Measurements from ENCODE around the gene MESP1.
A peak's percentile ranks its signal among the peaks of the same experiment; 100 is the strongest.
"Not testable (repeated sequence)": the region's sequence is repeated elsewhere in the genome, so short reads cannot be mapped to it uniquely, and the experiment has no call there.

Gene MESP1, protein sequence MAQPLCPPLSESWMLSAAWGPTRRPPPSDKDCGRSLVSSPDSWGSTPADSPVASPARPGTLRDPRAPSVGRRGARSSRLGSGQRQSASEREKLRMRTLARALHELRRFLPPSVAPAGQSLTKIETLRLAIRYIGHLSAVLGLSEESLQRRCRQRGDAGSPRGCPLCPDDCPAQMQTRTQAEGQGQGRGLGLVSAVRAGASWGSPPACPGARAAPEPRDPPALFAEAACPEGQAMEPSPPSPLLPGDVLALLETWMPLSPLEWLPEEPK

GRCh38 chr15:89750560-89751542 is at the start of gene MESP1:
Gene MESP1 (minus strand): TSS chr15:89751249. CDS start chr15:89751231, 18 bp downstream.
- peak; percentile 79 to 87 for DNase-seq

DNA sequence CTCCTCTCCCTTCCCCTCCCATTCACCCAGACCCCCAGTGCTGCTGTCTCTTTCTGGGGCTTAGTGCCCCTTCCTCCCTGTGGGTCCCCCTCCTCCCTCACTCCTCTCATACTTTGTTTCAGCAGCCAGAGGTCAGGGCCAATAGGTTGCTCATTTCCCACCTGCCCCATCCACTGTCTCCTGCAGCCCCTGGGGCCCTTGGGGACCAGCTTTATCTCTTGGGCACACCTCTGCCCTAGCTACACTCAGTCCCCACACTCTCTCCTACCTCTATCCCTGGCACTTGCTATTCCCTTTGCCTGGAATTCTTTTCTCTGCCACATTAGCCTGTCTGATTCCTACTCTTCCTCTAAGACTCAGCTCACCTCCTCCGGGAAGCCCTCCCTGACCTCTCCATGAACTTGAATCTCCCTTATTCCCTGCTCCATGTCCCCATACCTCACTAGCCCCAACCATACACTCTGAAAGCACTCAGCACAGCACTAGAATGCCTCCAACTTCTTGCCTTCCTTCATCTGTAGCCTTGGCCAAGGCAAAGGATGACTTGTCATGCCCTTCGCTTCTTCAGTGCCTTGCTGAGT is 49.0 kb upstream of the MESP1 start:
- DNase-seq: no peak

DNA sequence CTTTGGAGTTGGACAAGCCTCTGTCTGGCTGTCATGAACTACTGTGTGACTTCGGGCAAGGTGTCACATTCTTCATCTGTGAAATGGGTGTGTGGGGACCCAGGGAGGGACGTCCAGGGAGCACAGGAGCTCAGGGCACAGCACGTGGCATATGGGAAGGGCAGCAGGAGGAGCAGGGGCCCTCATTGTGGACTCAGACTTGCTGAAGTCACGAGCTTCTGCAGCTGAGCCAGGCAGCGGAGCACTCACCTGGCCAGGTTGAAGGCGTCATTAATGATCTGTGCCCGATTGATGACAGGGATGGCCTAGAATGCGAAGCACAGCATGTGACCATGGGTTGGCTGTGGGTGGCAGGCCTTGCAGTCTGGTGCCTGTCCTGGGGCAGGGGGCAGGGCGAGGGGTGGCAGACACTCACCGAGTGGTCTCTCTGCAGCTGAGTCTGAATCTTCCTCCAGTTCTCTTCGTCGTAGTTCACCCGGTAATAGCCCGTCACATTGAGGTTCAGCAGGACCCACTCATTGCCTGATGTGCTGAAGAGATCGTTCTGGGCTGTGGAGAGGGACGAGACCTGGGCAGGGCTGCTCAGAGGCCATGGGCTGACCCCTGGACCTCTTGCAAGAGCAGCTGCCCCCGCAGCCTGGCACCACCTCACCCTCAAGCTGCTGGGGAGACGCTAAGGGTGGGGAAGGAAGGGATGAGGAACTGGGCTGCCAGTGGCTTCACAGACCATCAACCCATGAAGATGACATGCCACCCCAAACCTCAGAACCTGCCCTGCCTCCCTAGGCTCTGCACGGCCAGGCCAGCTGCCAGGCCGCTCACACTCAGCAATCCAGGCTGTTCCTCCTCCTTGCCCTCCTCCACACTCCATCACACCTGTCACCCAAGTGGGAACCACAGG is 48.2 kb upstream of the MESP1 start:
- no peak for DNase-seq

DNA sequence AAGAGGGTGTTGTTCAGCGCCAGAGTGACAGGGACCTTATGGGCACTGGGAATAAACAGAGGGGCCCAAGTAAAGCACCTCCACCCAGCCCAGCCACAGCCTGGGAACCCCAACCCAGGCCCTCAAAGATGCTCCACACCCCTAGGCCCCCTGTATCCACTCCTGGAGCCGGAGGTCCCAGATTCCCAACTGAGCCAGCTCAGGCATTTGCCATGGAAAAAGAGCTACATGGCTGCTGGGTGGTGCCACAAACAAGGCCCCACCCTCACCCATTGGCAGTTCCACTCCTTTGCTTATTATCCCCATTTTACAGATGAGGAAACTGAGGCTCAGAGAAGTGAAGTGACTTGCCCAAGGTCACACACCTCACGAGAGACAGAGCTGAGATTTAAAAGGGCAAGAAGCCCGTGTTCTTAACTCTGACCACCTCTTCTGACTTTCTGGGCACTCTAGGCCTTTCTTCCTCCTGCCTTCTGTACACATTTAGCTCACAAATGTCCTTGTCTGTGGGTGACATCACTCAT is 46.7 kb upstream of the MESP1 start:
- DNase-seq: no peak

GRCh38 chr15:89795996-89796395 is 44.9 kb upstream of the MESP1 start:
- no peak for DNase-seq

- DNase-seq: no peak
Observed at GRCh38 chr15:89794627-89795241, 43.7 kb upstream of the MESP1 start.

DNA sequence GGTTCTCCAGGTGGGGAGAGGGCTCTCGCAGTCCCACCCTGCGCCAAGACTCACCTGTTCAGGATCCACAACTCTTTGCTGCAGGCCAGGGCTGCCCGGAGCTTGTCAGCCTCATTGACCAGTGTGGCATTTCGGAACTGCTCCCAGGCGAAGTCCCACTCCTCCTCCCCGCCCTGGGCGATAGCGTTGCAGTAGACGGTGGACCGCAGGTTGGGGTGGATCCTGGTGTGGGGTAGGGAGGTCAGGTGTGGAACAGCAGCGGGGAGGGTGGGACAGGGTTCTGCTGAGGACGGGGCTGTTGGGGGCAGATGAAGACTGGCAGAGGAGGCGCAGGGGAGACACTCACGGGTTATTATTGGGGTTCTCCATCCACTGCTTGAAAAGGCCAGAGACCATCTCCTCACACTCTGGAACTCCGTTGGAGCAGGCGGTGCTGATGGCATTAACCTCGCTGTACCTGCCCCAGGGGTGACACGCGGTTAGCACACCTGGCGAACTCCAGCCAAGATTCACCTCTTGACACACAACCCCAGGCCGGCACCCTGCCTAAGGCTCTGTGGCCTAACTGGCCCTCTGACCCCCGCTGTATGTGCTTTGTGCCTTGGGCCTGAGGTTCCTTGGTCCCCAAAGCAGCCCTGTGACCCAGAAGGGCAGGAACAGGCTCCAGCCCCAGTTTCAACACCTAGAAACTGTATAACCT is 41.2 kb upstream of the MESP1 start:
- DNase-seq: no peak

DNA sequence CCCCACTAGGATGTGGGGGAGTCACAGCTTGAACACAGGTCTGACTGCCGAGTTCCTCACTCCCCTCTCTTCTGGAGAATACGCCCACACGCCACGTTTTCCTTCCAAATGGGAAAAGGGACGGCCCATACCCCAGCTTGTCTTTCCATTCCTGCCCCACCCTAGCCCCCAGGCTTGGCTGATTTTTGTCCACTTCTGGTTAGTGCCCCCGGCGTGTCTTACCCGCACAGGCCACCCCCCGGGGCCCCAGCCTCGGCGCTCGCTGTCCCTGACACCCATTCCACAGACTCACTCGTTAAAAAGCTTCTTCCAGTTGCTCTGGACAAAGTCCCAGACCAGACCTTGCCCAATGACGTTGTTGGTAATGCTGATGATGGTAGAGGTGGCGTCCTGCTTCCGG is 39.6 kb upstream of the MESP1 start:
- no peak for DNase-seq

DNA sequence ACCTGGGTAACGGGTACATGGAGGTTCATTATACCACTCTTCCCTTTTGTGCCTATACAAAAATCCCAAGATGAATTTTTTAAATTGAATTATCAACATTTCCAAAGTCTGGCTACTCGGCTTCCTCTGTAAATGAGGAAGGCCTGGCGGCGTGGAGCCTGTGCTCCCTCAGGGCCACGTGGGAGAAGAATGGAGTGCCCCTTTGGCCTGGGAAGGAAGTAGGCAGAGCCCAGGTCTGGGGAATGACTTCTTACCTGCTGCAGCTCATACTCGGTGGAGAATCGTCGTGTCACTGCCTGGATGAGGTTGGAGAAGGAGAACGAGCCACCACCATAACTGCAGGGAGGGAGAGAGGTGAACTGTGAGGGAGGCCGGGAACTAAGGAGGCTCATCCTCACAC is 39.2 kb upstream of the MESP1 start:
- no peak for DNase-seq

DNA sequence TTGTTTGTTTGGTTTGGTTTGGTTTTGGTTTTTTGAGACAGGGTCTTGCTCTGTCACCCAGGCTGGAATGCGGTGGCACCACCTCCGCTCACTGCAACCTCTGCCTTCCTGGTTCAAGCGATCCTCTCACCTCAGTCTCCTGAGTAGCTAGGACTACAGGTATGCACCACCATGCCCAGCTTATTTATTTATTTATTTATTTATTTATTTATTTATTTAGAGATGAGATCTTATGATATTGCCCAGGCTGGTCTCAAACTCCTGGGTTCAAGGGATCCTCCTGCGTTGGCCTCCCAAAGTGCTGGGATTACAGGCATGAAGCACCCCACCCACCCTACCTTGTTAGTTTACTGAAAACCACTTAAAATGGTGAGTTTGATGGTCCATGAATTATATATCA is 37.5 kb upstream of the MESP1 start:
- DNase-seq: not testable (repeated sequence)

GRCh38 chr15:89787944-89788343 is 36.9 kb upstream of the MESP1 start:
- DNase-seq: no peak

- DNase-seq: no peak
Observed at GRCh38 chr15:89785774-89786140, 34.7 kb upstream of the MESP1 start.

DNA sequence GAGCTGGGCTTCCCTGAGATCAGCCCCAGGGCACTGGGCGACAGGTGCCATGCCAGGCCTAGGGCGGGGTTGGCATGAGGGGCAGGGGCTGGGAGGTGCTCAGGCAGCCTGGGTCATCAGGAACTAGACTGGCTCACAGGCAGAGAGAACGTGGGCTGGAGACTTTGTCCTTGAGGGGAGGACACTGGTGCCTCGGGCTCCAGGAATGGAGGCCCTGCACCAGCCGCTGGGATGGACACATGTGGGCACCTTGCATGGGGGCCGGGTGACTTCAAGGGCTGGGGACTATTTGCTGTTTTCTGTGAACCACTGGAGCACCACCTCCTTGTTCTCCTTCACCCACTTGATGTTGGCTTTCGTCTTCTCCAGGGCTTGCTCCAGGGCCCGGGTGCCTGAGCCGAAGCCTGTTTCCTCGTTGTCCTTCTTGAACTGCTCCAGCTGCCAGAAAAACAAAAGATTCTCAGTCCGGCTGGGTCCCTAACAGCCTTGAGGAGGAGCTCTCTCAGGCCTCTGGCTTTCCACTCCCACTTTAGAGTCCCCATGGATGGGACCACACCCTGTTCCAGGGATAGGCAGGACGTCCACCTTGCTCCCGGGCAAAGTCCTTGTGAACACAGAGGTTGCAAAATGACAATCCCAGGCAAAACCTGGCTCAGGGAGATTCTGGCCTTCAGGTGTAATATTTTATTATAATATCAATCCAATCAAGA is 34.2 kb upstream of the MESP1 start:
- DNase-seq: no peak

DNA sequence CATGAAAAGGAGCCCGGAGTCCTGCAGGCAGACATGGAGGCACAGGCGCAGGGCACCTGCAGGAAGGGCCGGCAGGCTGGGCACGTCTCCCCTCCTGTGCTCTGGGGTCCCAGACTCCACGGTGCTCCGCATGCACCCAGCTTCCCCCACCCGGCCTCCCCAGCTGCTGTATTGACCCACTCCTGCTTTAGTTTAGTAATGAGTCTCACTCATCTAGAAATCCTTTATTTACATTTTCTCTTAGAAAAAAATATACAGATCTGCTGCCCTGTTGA is 33.6 kb upstream of the MESP1 start:
- DNase-seq: no peak

- DNase-seq: no peak
Observed at GRCh38 chr15:89783861-89784685, 33.0 kb upstream of the MESP1 start.

- no peak for DNase-seq
Observed at GRCh38 chr15:89783111-89783860, 32.2 kb upstream of the MESP1 start.

- not testable (repeated sequence) for DNase-seq
Observed at GRCh38 chr15:89782619-89782950, 31.5 kb upstream of the MESP1 start.

GRCh38 chr15:89781891-89782618 is 31.0 kb upstream of the MESP1 start:
- no peak for DNase-seq

DNA sequence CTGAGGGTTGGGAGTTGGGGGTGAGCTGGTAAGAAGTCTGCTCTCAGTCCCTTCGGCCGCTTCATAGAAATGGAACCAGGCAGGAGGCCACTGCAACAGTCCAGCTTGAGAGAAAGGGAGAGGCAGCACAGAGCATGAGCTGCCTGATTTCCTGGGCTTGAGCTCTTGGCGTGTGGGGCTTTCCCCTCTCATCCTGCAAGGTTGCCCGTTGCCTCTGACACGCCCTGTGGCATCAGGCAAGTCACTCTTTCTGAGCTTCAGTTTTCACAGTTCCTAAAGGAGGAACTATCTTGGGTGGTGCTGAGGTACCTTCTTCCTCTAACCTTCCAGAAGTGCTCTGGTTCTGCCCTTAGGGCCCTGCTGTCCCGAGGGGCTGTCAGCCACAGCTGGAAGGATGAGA is 30.0 kb upstream of the MESP1 start:
- no peak for DNase-seq
